Measurements from ENCODE around the gene GPR4. TPM values are rescaled to one million over a fixed set of nuclear protein-coding genes. Genes with fewer than 3 reads are reported as not detected.
A peak's percentile ranks its signal among the peaks of the same experiment; 100 is the strongest.

The GPR4 gene
- total RNA-seq, 1 experiment from 2014 or later, result 0.48 TPM

DNA sequence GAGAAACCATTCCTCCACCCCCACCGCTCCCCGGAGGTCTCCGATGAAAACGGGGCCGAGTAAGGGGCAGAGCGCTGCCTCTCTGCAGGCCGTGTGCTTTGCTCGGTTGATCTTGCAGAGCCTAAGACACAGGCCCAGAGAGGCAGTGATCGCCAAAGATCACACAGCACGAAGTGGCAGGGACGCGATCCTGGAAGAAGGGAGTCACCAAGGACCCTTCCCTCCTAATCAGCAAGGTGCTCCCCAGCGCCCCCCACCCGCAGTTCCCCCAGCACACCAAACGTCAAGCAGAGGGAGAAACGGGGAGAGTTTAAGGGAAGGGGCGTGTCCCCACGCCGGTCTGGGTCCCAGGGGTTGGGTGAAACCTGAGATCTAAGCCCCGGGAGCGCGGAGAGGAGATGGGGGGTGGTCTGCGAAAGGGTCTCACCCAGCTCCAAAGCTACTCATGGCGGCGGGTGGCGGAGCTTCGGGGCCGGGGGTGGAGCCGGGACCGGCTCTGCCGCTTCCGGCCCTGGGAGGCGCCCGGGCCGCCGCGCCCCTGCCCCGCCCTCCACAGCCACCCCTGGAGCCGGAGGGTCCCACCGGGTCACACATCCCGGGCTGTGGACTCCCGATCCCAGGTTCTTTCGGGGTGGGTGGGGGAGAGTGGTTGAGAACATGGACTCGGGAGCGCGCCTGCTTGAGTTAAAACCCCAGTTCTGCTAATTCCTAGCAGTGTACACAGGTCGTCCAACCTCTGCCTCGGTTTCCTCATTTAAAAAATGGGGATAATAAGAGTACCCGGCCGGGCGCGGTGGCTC, 37.1 kb upstream of the GPR4 start, which contains the start of gene EML2 (continued):
- TF ChIP-seq ZNF263 (CRISPR knock-in tag; IDR thresholded peaks at IDR 0.05; ENCODE audit: low read depth), result peak; percentile 74; the same call in 1 of the 2 replicates
- no peak for TF ChIP-seq SMAD4 (CRISPR knock-in tag; IDR thresholded peaks at IDR 0.05)
- TF ChIP-seq, protein P1, sequence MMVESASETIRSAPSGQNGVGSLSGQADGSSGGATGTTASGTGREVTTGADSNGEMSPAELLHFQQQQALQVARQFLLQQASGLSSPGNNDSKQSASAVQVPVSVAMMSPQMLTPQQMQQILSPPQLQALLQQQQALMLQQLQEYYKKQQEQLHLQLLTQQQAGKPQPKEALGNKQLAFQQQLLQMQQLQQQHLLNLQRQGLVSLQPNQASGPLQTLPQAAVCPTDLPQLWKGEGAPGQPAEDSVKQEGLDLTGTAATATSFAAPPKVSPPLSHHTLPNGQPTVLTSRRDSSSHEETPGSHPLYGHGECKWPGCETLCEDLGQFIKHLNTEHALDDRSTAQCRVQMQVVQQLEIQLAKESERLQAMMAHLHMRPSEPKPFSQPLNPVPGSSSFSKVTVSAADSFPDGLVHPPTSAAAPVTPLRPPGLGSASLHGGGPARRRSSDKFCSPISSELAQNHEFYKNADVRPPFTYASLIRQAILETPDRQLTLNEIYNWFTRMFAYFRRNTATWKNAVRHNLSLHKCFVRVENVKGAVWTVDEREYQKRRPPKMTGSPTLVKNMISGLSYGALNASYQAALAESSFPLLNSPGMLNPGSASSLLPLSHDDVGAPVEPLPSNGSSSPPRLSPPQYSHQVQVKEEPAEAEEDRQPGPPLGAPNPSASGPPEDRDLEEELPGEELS (CRISPR knock-in tag; IDR thresholded peaks at IDR 0.05), result 0 out of 2 replicates have a peak, but pooled peaks have one; percentile 22
- TF ChIP-seq, protein P2, sequence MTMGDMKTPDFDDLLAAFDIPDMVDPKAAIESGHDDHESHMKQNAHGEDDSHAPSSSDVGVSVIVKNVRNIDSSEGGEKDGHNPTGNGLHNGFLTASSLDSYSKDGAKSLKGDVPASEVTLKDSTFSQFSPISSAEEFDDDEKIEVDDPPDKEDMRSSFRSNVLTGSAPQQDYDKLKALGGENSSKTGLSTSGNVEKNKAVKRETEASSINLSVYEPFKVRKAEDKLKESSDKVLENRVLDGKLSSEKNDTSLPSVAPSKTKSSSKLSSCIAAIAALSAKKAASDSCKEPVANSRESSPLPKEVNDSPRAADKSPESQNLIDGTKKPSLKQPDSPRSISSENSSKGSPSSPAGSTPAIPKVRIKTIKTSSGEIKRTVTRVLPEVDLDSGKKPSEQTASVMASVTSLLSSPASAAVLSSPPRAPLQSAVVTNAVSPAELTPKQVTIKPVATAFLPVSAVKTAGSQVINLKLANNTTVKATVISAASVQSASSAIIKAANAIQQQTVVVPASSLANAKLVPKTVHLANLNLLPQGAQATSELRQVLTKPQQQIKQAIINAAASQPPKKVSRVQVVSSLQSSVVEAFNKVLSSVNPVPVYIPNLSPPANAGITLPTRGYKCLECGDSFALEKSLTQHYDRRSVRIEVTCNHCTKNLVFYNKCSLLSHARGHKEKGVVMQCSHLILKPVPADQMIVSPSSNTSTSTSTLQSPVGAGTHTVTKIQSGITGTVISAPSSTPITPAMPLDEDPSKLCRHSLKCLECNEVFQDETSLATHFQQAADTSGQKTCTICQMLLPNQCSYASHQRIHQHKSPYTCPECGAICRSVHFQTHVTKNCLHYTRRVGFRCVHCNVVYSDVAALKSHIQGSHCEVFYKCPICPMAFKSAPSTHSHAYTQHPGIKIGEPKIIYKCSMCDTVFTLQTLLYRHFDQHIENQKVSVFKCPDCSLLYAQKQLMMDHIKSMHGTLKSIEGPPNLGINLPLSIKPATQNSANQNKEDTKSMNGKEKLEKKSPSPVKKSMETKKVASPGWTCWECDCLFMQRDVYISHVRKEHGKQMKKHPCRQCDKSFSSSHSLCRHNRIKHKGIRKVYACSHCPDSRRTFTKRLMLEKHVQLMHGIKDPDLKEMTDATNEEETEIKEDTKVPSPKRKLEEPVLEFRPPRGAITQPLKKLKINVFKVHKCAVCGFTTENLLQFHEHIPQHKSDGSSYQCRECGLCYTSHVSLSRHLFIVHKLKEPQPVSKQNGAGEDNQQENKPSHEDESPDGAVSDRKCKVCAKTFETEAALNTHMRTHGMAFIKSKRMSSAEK (CRISPR knock-in tag; IDR thresholded peaks at IDR 0.05; ENCODE audit: borderline replicate concordance), result no peak

DNA sequence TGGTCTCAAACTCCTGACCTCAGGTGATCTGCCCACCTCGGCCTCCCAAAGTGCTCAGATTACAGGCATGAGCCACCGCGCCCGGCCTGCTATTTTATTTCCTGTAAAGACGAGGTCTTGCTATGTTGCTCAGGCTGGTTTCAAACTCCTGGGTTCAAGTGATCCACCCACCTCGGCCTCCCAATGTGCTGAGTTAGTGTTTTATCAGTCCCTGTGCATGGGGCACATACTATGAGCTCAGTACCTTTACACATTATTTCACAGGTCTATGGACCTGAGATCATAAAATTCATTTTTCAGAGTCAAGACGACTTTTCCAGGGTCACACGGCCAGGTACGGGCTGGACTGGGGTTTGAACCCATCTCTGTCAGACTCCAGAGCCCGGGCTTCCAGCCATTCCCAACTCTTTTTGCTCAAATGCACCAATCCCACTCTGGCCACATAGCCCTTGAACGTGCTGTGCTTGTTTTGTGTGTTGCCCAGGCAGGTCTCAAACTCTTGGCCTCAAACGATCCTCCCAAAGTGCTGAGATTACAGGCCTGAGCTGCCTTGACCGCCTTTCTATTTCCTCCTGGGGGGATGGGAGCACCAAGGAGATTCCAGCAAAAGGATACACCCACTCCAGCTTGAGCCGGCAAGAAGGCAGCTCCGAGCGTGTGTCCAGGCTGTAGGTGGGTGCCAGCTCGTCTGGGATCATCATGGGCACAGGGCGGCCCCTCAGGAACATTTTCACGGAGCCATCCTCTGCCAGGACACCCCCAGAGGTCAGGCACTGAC, 36.1 kb upstream of the GPR4 start:
- Mint-ChIP-seq H3K27me3 (ENCODE audit: low read depth) (no peaks in the 10 kb centered on the region; the same call in 1 of the 2 replicates), H3K4me1 (peaks cover 29% of the 10 kb centered on the region), H3K36me3 (no peaks in the 10 kb centered on the region; the same call in 1 of the 2 replicates), H3K4me3 (peak overlapping the region; percentile 76), H3K27ac (peak overlapping the region; percentile 90), H3K9me3 (no peaks in the 10 kb centered on the region)
- ATAC-seq (no peak), DNase-seq (ENCODE audit: low spot score) (no peak)
- CTCF ChIA-PET, result interaction anchor here (1.2 to 2.9 kb wide), 8 partner anchors 21 to 80 kb away, joined by 3 to 13 read pairs (median 8); partner anchors contain the start of gene QPCTL
- no peak for TF ChIP-seq FOXK1 (CRISPR knock-in tag; IDR thresholded peaks at IDR 0.05)
- no peak for TF ChIP-seq JUN (CRISPR knock-in tag; IDR thresholded peaks at IDR 0.05)
- no peak for TF ChIP-seq ZNF138 (CRISPR knock-in tag; conservative IDR thresholded peaks at IDR 0.05)
- TF ChIP-seq ZBTB21 (CRISPR knock-in tag; IDR thresholded peaks at IDR 0.05; ENCODE audit: borderline replicate concordance), result no peak
- TF ChIP-seq CBFB (CRISPR knock-in tag; IDR thresholded peaks at IDR 0.05; ENCODE audit: low read depth), result no peak
- no peak for TF ChIP-seq NFE2L1 (CRISPR knock-in tag; IDR thresholded peaks at IDR 0.05)
- no peak for TF ChIP-seq GABPB1 (CRISPR knock-in tag; IDR thresholded peaks at IDR 0.05)
- TF ChIP-seq, protein P3, sequence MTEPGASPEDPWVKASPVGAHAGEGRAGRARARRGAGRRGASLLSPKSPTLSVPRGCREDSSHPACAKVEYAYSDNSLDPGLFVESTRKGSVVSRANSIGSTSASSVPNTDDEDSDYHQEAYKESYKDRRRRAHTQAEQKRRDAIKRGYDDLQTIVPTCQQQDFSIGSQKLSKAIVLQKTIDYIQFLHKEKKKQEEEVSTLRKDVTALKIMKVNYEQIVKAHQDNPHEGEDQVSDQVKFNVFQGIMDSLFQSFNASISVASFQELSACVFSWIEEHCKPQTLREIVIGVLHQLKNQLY (CRISPR knock-in tag; IDR thresholded peaks at IDR 0.05), result no peak
- TF ChIP-seq MYBL2 (CRISPR knock-in tag; IDR thresholded peaks at IDR 0.05), result no peak
- TF ChIP-seq NR3C1 (CRISPR knock-in tag; conservative IDR thresholded peaks at IDR 0.05; ENCODE audit: low read depth), result no peak
- TF ChIP-seq ZNF232 (CRISPR knock-in tag; IDR thresholded peaks at IDR 0.05), result no peak
- TF ChIP-seq, protein P4, sequence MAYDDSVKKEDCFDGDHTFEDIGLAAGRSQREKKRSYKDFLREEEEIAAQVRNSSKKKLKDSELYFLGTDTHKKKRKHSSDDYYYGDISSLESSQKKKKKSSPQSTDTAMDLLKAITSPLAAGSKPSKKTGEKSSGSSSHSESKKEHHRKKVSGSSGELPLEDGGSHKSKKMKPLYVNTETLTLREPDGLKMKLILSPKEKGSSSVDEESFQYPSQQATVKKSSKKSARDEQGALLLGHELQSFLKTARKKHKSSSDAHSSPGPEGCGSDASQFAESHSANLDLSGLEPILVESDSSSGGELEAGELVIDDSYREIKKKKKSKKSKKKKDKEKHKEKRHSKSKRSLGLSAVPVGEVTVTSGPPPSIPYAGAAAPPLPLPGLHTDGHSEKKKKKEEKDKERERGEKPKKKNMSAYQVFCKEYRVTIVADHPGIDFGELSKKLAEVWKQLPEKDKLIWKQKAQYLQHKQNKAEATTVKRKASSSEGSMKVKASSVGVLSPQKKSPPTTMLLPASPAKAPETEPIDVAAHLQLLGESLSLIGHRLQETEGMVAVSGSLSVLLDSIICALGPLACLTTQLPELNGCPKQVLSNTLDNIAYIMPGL (CRISPR knock-in tag; IDR thresholded peaks at IDR 0.05), result no peak
- TF ChIP-seq ZNF416 (CRISPR knock-in tag; IDR thresholded peaks at IDR 0.05), result no peak
- TF ChIP-seq, protein P5, sequence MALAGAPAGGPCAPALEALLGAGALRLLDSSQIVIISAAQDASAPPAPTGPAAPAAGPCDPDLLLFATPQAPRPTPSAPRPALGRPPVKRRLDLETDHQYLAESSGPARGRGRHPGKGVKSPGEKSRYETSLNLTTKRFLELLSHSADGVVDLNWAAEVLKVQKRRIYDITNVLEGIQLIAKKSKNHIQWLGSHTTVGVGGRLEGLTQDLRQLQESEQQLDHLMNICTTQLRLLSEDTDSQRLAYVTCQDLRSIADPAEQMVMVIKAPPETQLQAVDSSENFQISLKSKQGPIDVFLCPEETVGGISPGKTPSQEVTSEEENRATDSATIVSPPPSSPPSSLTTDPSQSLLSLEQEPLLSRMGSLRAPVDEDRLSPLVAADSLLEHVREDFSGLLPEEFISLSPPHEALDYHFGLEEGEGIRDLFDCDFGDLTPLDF (CRISPR knock-in tag; IDR thresholded peaks at IDR 0.05), result no peak
- POLR2A ChIA-PET, result interaction anchor here (0.7 to 1.5 kb wide), 4 partner anchors 12 to 131 kb away, joined by 3 to 8 read pairs (median 3); partner anchors contain the start of gene SIX5
